ENCODE measurements around the gene ZNF622. TPM values are rescaled to one million over a fixed set of nuclear protein-coding genes. Genes with fewer than 3 reads are reported as not detected.
A peak's percentile ranks its signal among the peaks of the same experiment; 100 is the strongest.
"Not testable (repeated sequence)": the region's sequence is repeated elsewhere in the genome, so short reads cannot be mapped to it uniquely, and the experiment has no call there.

The ZNF622 gene
- total RNA-seq, 2 donors from 2014 or later: 24.4 to 30.3 TPM

DNA sequence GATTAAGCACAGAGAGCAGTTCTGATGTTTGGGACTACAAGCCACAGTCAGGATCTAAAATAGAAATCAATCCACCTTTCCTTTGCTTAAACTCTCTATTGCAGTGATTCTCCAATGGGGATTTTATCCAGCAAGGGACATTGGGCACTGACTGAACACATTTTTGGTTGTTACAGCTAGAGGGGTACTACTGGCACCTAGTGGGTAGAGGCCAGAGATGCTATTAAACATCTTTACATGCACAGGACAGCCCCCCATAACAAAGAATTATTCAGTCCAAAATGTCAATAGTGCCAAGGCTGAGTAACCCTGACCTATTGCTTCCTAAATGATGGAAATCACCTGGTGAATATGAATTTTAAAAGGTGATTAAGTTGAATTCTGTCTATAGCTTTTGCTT is 12.0 kb downstream of the ZNF622 start:
- DNase-seq (no peak), ATAC-seq (no peak)
- intact Hi-C loops (cut with DNase I): no loop called here

DNA sequence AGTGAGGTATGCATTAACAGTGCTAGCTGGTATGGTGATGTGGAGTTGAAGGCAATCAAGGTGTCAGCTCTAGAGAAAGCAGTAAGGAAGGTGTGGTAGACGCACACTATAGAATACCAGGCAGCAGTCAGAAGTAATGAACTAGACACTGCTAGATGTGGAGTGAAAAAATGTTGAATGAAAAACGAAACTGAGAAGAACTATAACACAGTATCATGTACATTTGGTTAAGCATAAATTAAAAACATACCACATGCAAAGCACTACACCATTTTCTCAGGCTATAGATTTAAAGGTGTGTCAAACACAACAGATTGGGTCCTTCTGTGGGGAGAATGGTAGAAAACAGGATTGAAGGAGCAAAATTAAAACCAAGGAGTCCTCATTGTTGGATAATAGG is 15.4 kb downstream of the ZNF622 start:
- ATAC-seq: no peak
- no peak for DNase-seq
- intact Hi-C loops (cut with DNase I): no loop called here

DNA sequence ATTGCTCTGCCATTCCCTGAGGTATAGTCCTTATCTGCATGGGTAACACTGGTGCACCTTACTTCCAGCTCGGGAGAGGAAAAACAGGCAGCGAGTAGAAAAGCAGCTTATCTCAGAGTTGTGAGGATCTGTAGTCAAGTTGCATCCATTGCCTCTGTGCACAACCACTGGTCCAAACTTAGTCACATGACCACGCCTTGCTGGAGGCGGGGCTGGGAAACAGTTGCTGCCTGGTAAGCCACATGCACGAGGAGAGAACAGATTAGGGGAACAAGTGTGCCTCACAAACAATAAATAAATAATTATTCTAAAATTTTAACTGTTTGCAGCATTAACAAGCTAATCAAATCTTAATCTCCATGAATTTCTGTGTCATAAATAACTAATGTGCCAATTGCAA is 18.6 kb downstream of the ZNF622 start:
- DNase-seq: no peak
- ATAC-seq: no peak
- intact Hi-C loops (cut with DNase I): no loop called here

DNA sequence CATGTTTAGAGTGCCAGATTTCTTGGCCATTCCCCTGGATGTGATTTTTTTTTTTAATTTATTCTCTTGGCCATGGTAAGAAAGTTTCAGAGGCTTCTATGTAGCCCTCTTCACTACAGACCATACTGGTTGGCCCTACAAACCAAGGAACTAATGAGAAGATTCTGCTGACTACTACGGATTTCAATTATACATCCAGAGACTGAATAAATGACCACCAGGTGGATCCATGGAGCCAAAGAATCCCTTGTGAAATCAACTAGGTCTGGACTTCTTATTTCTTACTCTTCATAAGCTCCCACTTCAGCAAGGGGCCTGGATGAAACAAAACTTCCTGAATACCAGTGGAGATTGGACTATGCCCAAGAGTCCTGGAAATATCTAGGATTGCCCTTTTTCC is 27.6 kb downstream of the ZNF622 start:
- DNase-seq (no peak), ATAC-seq (peak in 1 of 2 donors; percentile 30)
- intact Hi-C loops (cut with DNase I): no loop called here

DNA sequence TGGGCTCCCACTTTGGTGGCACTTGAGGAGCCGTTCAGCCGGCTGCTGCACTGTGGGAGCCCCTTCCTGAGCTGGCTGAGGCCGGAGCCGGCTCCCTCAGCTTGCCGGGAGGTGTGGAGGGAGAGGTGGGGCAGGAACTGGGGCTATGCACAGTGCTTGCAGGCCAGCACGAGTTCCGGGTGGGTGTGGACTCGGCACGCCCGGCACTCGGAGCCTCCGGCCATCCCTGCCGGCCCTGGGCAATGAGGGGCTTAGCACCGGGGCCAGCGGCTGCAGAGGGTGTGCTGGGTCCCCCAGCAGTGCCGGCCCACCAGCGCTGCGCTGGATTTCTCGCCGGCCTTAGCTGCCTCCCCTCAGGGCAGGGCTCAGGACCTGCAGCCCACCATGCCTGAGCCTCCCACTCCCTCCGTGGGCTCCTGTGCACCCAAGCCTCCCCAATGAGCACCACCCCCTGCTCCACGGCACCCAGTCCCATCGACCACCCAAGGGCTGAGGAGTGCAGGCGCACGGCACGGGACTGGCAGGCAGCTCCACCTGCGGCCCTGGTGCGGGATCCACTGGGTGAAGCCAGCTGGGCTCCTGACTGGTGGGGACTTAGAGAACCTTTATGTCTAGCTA is 29.4 kb downstream of the ZNF622 start:
- intact Hi-C loops (cut with DNase I); ATAC-seq; DNase-seq: not testable (repeated sequence)

DNA sequence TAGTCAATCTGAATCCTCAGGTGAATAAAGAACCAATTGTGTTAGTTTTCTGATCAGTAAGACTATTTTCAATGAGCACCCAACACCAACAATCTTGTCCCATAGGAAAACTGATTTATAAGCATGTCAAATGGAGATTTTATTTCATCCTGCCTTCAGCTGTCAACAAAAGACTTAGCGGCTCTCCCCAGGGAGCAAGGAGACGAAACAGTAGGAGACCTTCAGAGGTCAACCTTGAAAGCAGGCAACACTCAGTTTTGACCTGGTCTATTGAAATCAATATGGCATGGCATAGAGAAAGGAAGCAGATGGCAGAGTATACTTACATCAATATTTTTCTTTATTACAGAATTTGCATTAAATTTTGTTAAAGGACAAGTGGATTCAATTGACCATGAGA is 34.1 kb downstream of the ZNF622 start:
- no peak for ATAC-seq
- DNase-seq: no peak
- intact Hi-C loops (cut with DNase I): no loop called here

DNA sequence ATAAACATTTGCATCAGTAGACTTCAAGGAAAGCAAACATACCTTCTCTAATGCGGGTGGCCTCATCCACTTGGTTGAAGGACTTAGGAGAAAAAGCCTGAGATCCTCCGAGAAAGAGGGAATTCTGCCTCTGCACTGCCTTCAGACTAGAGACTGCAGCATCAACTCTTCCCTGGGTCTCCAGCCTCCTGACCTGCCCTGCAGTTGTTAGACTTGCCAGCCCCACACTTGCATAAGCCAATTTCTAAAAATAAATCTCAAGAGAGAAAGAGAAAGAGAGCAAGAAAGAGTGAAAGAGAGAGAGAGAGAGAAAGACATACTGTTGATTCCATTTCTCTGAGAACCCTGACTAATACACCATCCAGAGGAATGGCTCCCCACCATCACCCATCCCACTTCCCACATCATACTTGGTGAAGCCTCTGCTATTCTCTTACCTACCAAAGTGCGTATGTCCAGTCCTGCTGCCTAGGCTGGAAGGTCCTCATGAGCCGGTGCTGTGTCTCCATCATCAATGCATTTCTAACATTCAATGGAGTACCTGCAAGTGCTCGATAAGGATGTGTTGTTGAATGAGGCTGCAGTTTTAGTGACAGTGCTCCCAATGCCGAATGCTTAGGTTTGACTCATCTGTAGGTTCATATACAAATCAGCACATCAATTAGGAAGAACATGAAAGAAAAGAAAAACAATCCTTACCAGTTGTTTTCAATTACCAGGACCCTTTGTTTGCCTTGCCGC is 35.1 kb downstream of the ZNF622 start:
- intact Hi-C loops (cut with DNase I): no loop called here
- ATAC-seq (peak in 1 of 2 donors; percentile 47), DNase-seq (no peak)

DNA sequence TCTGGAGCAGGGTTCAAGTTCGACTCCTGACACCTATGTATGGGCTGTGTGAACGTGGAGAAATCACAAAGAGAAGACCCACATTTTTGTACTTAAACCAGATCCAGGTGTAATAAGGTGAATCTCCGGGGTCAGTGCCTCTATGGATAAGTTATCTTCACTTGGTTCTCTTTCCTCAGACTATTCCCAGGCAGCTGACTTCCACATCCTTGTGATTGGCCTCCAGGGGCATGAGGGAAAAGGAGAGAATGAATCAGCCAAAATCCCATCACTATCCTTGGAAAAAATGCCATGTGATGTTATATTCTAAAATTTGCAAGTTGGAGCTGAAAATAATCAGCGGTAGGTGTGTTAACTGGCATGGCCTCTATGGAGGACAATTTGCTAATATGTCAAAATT is 37.2 kb downstream of the ZNF622 start:
- ATAC-seq (no peak), DNase-seq (no peak)
- intact Hi-C loops (cut with DNase I): no loop called here

DNA sequence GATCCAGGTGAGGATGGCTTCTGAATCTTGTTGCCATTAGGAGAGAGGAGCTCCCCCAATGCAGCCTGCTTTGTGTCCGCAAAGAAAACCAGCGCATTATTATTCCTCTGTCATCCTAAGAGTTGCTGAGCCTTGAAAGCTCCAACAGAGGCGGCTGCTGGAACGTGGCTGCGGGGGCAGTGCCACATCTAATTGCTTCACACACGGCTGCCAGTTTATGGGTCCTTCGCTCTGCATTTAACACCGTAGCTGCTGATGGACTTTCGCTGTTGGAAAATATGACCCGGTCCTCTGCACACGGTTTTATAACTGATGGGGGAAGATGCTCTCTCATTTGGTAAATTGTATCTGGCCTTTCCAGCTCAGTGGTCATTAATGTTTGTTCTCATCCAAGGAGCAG is 38.0 kb downstream of the ZNF622 start:
- intact Hi-C loops (cut with DNase I): no loop called here
- DNase-seq: no peak
- no peak for ATAC-seq

DNA sequence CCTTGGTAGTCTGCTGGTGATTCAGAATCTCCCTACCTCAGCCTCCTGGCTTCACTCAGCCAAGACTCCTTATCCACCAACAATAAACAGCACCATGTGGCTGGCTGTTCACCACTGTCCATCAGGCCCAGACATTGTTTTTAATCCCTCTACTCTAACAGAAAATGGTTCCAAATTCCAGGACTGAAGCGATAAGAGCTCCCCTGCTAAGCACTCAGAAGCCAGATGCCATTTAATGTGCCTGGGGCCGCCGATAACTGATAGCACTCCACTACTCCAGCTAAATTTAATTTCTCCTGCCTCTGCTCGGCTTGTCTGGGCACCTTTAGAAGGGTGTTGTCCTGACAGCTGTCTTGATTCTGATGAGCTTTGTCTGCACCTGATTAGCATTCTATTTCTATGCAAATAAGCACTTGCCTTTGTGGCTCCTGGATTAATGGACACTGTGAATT is 47.1 kb downstream of the ZNF622 start:
- peak; percentile 97 to 98 for ATAC-seq
- intact Hi-C loops (cut with DNase I): no loop called here
- DNase-seq: peak; percentile 47

DNA sequence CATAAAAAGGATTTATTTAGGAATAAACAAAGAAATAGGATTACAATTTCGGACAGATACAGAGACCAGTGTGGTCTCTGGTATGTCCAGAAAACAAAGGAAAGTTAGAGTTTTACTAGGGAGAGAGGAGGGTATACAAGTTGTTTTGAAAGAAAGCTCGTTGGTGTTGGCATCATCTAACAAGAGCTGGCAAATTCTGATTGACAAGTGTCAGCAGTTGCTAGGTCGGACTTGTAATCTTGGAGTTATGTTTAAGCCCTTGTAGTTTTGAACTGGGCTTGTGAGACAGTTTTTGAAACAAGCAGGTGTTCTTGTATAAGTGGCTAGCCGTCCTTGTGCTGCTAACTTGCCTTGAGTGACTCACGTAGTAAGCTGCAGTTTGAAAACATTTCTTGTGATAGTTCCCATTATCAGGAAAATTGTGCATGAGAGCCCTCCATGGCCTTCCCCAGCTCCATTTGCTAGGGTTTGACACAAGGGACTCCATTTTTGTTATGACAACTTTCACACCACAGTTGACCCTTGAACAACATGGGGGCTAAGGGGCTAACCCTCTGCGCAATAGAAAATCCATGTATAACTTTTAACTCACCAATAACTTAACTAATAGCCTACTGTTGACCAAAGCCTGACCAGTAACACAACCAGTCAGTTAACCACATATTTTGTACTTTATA is 48.1 kb downstream of the ZNF622 start:
- intact Hi-C loops (cut with DNase I): no loop called here

DNA sequence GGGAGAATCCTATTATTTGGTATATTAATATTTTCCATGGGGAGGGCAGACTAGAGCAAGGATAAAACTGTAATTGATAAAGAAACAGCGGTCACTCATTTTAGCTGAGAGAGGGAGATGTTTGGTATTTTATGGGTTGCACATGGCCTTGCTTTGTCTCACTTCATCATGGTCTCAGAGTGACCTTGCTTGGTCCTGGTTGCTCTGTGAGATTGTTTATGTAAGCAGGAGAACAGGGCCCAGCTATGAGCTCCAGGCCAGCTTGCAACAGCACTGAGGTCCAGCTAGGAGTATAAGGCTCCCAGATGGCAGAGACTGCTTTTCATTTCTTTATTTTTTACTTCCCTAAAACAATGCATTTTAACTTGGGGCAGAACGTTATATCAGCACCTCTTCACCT is 50.7 kb downstream of the ZNF622 start:
- no peak for DNase-seq
- intact Hi-C loops (cut with DNase I): no loop called here
- no peak for ATAC-seq

More for the DNA sequence above, 48.1 kb downstream of the ZNF622 start:
- DNase-seq: no peak
- ATAC-seq: no peak

DNA sequence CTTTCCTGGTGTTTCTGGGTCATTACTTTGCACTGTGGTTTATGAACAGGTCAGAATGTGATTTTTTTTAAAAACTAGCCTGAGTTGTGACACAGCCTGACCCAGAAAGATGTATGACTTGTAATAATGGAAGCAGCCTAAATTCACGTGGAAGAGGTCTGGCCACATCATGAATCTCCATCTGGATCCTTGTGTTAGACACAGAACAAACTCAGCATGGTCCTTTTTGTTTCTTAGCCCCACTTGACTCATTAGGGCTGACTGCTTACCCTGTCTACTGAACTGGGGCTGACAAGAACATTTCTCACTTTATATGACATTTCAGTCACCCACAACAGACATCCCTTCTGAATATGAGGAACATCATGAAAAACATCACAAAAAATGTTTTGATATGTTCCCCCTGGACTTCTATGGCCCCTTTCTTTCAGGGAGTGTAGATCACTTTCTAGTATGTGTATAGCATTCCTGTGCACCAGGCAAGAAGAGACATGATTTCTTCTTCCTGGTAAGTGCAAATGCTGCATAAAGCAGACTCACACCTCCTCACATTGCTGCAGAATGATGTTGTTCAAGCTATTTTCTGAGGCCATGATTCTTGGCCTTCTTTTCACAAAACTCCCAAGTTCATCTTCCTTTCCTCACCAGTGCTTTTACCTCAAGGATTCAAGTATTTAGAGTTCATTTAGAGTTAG is 52.3 kb downstream of the ZNF622 start:
- intact Hi-C loops (cut with DNase I): no loop called here
- ATAC-seq: no peak

DNA sequence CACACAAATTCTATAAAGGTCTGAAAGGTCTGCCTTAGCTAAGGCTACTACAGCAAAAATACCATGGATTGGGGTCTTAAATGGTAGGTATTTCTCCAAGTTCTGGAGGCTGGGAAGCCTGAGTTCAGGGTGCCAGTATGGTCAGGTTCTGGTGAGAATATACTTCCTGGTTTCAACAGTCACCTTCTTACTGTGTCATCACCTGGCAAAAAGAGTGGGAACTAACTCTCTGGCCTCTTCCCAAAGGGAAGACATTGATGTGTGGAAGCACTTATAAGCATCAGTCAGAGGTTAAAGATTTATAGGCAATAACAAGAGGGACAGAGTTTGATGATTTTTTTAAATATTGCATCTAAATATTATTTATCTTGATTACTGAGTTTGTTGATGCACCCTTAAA is 53.0 kb downstream of the ZNF622 start:
- intact Hi-C loops (cut with DNase I): no loop called here
- ATAC-seq: no peak
- DNase-seq: no peak

More for the DNA sequence above, 52.3 kb downstream of the ZNF622 start:
- DNase-seq: no peak

DNA sequence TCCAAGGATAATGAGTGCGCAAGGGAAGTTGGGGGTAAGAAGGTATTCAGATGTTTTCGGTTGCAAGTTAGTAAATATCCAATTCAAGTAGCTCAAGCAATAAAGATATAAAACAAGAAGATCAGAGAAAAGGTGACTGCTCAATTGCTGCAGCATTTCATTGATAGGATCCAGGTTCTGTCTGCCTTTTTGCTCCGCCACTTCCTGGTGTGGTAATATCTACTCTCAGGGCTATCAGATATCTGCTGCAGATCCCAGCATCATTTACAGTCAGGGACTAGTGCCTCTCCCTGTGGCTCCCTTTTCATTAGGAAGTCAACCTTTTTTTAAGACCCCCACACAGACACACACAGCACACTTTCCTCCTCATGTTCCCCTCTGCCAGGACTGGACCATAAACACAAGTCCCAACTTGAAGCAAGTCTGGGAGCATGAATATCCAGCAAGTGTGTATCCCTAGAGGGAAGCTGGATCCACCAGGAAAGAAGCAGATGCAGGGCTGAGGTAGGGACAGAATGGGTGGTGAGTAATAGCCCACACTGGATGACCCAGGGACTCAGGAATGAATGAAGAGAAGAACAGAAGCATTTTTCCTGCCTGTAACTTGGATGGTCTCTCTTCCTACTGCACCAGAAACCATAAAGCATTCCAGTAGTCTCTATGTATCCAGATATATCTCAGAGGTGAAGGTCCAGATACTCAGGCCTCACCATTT is 53.7 kb downstream of the ZNF622 start:
- DNase-seq: no peak
- no peak for ATAC-seq
- intact Hi-C loops (cut with DNase I): no loop called here

DNA sequence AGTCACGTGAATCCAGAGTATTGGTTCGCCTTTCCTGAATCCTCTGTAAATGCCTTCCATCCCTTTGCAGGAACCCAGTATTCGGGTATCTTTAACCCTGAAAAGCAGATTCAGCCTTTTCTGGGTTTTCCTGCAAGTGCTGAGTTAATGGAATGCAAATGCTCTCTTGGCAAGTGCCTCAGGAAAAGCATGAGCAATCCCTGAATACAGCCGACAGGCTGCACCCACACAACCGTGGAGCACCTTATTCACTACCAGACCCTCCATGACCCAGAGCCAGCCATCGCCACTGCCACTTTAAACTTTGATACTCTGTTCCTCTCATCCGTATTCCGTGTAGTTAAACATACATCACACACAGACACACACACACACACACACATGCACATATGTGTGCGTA is 54.4 kb downstream of the ZNF622 start:
- DNase-seq (no peak), ATAC-seq (no peak)
- intact Hi-C loops (cut with DNase I): no loop called here

DNA sequence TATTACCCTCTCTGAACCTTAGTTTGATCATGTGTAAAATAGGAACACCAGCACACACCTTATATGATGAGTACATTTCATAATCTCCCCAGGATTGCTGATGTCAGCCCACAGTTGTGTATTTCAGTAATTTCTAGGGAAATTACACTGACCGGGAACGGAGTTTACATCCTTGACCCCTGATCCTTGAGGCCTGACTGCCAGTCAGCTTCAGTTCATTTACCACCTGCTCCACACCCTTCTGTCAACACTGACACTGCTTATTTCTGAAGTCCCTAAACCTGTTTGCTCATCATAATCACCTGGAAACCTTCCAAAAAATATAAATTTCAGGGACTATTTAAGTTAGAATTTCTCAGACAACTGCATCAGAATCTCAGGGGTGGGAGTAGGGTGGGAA is 55.3 kb downstream of the ZNF622 start:
- ATAC-seq (no peak), DNase-seq (no peak)
- intact Hi-C loops (cut with DNase I): no loop called here

DNA sequence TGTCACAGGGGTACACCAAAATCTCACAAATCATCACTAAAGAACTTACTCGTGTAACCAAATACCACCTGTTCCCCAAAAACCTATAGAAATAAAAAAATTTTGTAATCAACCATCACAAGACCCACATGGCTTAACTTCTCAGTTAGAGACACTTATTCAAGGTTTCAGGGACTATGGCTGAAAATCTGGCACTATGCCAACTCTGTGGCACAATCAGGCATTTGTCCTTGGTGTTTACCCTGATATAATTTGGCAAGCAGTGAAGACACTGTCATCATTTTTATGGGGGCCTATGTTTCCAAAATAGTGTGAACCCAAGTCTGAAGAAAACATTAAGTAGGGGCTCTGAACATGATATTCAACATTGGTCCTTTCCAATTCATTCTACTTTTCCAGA is 59.0 kb downstream of the ZNF622 start:
- DNase-seq (no peak), ATAC-seq (no peak)
- intact Hi-C loops (cut with DNase I): no loop called here

DNA sequence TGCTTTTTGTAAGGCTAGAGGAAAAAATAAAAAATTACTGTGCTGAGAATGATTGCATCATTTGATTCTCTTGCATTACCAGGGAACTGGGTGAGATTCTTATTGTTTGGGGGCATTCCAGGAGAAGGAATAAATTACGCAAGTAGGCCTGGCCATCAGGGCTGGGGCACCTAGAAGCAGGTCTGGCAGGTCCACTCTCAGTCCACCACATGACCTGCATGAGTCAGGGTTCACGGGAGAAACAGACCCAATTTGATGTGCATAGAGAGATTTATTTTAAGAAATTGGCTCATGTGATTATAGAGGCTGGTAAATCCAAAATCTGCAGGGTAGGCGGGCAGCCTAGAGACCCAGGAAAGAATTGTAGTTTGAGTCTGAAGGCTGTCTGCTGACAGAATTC is 59.6 kb downstream of the ZNF622 start:
- intact Hi-C loops (cut with DNase I): no loop called here
- ATAC-seq (no peak), DNase-seq (no peak)
